Vagina (tissue), 2 donors: ENCODE results near the gene TTC34.

Source experiments
- POLR2A ChIP-seq, 2 donors: fragments of 450-650 bp; IDR thresholded peaks; one replicate each; pipeline ENCODE4 v1.6.1; 2017; ENCODE audit warnings: antibody characterized with exemption in 2 of 2, mild to moderate bottlenecking in 2 of 2, moderate library complexity in 2 of 2
- POLR2AphosphoS5 ChIP-seq, 2 donors: sonication (generic); formaldehyde crosslinking; IDR thresholded peaks; one replicate each; pipeline ENCODE4 v1.9.0; 2017; ENCODE audit warnings: antibody characterized with exemption in 2 of 2, mild to moderate bottlenecking in 2 of 2, low read depth in 1 of 2; ENCODE audit not compliant: insufficient read depth in 1 of 2

DNA sequence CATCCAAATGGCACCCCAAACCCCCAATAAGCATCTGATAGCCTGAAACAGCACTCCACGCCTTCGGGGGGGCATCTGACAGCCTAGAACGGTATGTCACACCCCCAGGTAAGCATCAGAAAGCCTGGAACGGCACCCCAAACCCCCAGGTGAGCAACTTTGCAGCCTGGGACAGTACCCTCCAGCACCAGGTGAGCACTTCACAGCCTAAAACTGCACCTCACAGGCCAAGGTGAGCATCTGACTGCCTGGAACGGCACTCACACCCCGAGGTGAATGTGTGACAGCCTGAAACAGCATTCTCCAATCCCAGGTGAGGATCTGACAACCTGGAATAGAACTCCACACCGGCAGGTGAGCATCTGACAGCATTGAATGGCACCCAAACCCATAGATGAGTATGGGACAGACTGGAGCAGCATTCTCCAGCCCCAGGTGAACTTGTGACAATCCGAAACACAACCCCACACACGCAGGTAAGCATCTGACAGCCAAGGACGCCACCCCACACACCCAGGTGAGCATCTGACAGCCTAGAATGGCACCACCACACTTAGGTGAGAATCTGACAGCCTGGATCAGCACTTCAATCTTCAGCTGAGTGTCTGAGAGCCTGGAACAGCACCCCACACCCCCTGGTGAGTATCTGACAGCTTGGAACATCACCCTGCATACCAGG is 150.4 kb downstream of the TTC34 start:
- TF ChIP-seq POLR2A (IDR thresholded peaks at IDR 0.05): no peak
- no peak for TF ChIP-seq POLR2AphosphoS5 (IDR thresholded peaks at IDR 0.05; ENCODE audit: insufficient read depth in 1 of 2, low read depth in 1 of 2)
